Skeletal muscle satellite cell (primary cell): ENCODE data around the gene LRIG3.
A peak's percentile ranks its signal among the peaks of the same experiment; 100 is the strongest.
"Not testable (repeated sequence)": the region's sequence is repeated elsewhere in the genome, so short reads cannot be mapped to it uniquely, and the experiment has no call there.

Source experiments
- H3K27me3 ChIP-seq: 2 replicates; pipeline ENCODE4 v1.7.0; 2013; ENCODE audit warnings: low read length; ENCODE audit not compliant: control insufficient read depth, insufficient read depth
- H3K36me3 ChIP-seq: 2 replicates; pipeline ENCODE4 v1.7.0; 2013; ENCODE audit warnings: mild to moderate bottlenecking, control low read depth, low read length; ENCODE audit not compliant: insufficient read depth
- H3K4me1 ChIP-seq: 2 replicates; pipeline ENCODE4 v1.7.0; 2013; ENCODE audit warnings: low read length; ENCODE audit not compliant: control insufficient read depth, insufficient read depth
- H3K4me2 ChIP-seq: 2 replicates; pipeline ENCODE4 v1.7.0; 2013; ENCODE audit warnings: mild to moderate bottlenecking, low read length
- H3K4me3 ChIP-seq: 2 replicates; pipeline ENCODE4 v1.7.0; 2013; ENCODE audit warnings: low read length
- H3K9ac ChIP-seq: 2 replicates; pipeline ENCODE4 v1.7.0; 2013; ENCODE audit warnings: mild to moderate bottlenecking, low read depth, low read length, moderate library complexity
- H3K9me3 ChIP-seq: replicated peaks from 2 replicates; pipeline ENCODE4 v1.7.0; 2013; ENCODE audit warnings: mild to moderate bottlenecking, control low read depth, low read length

LRIG3 gene

DNA sequence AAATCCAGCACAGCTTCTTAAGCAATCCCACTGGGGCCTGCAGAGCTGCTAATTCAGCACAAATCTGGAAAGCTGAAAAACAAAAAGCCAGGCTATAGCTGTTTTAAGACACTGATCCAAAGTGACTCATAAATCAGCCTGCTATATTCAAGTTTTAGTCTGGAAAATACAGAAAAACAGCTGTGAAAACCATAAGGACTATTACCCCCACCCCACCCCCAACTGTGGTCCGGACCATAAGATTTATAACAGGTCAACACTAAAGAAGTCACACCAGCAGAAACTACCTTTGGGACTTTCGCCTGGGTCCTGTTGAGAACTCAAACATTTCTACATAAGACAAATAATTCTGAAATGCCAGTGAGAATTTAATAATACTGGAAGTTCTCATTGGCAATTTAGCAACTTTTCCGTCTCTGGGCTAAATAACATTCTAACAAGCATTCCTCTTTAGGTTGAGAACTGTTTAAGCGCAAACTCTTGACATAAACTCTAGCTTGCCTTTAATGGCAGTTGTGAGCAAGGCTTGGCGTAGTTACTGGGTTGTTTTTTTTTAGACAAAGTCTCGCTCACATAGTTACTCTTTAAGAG lies 3.3 kb downstream of the LRIG3 start:
- Histone ChIP-seq H3K9me3 (no peaks in the 10 kb centered on the region), H3K4me1 (peaks cover 35% of the 10 kb centered on the region), H3K4me3 (peak overlapping the region; percentile 87), H3K27me3 (no peaks in the 10 kb centered on the region), H3K4me2 (peak overlapping the region; percentile 88), H3K9ac (peak overlapping the region; percentile 90), H3K36me3 (peaks cover 6% of the 10 kb centered on the region)

DNA sequence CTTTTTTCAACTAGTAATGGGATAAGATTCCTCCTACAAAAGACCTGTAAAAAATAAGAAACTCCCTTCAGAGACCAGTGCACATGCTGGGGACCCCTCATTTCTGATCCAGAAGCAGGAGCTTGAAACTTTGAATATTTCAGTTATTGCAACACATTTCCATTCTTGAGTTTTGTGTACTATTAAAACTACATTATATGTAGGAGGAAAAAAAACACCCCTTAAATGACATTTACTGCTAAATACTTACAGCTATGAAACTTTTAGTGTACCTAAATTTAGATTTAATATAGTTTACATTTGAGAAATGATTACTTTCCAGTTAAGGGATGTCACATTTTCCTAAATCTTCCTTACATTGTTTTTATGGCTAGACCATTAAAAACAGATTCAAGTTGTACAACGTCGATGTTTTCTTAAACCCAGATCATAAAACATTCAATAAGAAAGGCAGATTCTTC lies 4.1 kb downstream of the LRIG3 start:
- Histone ChIP-seq H3K4me1 (peaks cover 35% of the 10 kb centered on the region), H3K36me3 (peaks cover 11% of the 10 kb centered on the region), H3K9ac (peak overlapping the region; percentile 90), H3K27me3 (no peaks in the 10 kb centered on the region), H3K9me3 (no peaks in the 10 kb centered on the region), H3K4me3 (peak overlapping the region; percentile 87), H3K4me2 (peak overlapping the region; percentile 88)

DNA sequence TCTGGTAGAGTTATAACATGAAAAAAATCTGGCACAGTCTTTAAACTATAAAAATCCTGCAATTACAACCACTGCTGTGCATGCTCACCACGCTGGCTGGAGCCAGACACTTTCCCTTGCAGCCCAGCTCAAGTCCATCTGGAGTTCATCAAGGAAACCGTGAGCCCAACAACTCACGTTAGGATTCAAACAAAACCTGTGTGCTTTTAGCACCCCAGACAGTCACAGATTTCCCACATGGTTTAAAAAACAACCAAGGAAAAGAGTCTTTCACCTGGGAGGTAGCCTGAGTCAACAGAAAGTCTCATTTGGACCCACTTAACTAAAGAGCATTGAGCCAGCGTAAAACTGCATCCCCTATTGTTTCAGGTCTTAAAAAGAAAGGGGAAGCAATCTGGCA lies 4.7 kb downstream of the LRIG3 start:
- H3K4me1 ChIP-seq = peaks cover 31% of the 10 kb centered on the region
- H3K4me2 ChIP-seq = peak overlapping the region; percentile 88
- peaks cover 17% of the 10 kb centered on the region for H3K36me3 ChIP-seq
- peak overlapping the region; percentile 58 for H3K4me3 ChIP-seq
- no peaks in the 10 kb centered on the region for H3K27me3 ChIP-seq
- no peaks in the 10 kb centered on the region for H3K9me3 ChIP-seq
- H3K9ac ChIP-seq = peak overlapping the region; percentile 90

DNA sequence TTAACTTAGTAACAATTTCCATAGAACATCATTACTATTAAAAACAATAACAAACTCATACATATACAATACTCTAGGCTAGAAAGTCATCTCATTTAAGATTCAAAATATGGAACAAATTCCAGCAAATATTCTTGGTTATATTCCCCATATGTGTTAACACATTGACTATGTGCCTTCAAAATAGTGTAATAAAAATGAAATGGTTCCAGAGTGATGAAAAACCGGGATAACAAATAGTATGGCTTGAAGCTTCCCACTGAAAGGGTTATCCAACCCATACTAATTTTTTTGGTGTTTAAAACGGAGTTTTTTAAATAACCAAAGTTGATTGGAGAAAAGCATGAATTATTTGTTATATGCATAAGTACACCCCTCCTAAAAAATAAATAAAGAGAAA lies 5.3 kb downstream of the LRIG3 start:
- H3K9me3 ChIP-seq = no peaks in the 10 kb centered on the region
- H3K4me2 ChIP-seq = peak overlapping the region; percentile 88
- no peaks in the 10 kb centered on the region for H3K27me3 ChIP-seq
- peaks cover 30% of the 10 kb centered on the region for H3K4me1 ChIP-seq
- H3K9ac ChIP-seq = no peak overlapping the region
- H3K36me3 ChIP-seq = peaks cover 19% of the 10 kb centered on the region
- peak overlapping the region; percentile 58 for H3K4me3 ChIP-seq

DNA sequence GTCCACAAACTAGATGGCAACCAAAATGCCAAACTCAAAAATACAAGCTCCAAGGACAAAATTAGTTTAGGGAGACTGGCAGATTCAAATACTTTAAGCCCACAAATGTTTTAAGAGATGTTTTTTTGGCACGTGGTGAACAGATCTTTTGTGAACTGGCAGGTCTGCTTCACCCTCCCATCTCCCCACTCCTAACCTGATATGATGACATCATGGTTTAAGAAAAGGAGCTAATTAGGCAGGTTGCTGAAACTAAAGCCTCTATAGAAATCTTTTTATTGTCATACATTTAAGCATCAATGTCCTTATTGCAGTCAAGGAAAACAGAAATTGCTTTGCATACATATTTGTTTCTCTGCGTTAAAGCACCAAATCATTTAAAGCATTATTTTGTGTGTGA lies 5.8 kb downstream of the LRIG3 start:
- Histone ChIP-seq H3K4me2 (no peak overlapping the region), H3K36me3 (peaks cover 20% of the 10 kb centered on the region), H3K27me3 (no peaks in the 10 kb centered on the region), H3K4me3 (no peak overlapping the region), H3K4me1 (peaks cover 30% of the 10 kb centered on the region), H3K9ac (no peak overlapping the region), H3K9me3 (no peaks in the 10 kb centered on the region)

DNA sequence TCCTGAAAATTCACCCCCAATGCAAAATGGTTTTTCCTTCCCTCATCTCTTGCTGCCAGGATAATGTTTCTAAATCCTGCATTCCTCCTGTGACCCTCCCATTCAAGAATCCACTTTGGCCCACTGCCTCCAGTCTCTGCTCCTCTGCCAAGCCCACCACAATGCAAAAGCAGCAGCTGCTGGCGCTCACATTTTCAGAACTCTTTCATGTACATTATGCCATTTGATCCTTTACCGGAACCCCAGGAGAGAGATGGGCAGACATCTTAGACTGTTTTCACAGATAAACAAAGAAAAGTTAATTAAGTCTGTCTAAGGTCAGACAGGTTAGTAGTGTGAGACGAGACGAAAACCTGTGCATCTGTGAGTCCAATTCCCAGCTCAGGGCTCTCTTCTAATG lies 12.9 kb downstream of the LRIG3 start:
- peaks cover under 1% of the 10 kb centered on the region for H3K4me1 ChIP-seq
- no peak overlapping the region for H3K4me2 ChIP-seq
- no peaks in the 10 kb centered on the region for H3K27me3 ChIP-seq
- H3K36me3 ChIP-seq = peaks cover 60% of the 10 kb centered on the region
- no peaks in the 10 kb centered on the region for H3K9me3 ChIP-seq
- no peak overlapping the region for H3K9ac ChIP-seq
- H3K4me3 ChIP-seq = no peak overlapping the region

DNA sequence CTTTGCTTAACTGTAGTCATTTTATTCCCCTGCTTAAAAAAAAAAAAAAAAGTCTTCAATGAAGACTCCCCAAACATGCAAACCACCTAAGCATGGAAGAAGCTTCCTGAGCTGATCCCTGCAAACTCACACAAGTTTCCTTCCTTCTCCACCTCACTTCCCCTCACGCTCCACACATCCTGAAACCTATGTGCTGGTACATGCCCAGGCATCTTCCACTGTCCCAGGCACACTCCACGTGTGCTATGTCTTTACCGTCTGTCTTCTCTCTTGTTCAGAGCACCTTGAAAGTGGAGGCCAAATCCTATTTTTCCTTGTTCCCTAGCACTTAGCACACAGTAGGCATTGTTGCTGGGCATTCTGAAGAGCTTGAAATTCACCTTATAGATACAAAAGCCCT lies 13.4 kb downstream of the LRIG3 start:
- H3K4me3 ChIP-seq = no peak overlapping the region
- H3K9me3 ChIP-seq = no peaks in the 10 kb centered on the region
- H3K9ac ChIP-seq = no peak overlapping the region
- H3K36me3 ChIP-seq = peaks cover 59% of the 10 kb centered on the region
- no peak overlapping the region for H3K4me2 ChIP-seq
- H3K27me3 ChIP-seq = no peaks in the 10 kb centered on the region
- H3K4me1 ChIP-seq = no peaks in the 10 kb centered on the region

DNA sequence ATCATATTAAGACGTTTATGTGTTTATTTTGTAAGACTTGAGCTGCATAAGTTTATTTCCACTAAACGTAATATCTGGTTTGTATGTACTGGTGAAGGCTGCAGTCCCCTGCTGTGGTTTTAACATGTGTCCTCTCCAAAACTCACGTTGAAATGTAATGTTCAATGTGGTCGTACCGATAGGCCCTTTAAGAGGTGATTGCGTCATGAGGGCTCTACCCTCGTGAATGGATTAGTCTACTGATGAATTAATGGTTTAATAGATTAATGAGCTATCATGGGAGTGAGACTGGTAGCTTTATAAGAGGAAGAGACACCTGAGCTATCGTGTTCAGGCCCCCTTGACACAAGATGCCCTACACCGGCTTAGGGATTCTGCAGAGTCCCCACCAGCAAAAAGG lies 14.9 kb downstream of the LRIG3 start:
- peaks cover 52% of the 10 kb centered on the region for H3K36me3 ChIP-seq
- H3K4me1 ChIP-seq = no peaks in the 10 kb centered on the region
- H3K27me3 ChIP-seq = no peaks in the 10 kb centered on the region

DNA sequence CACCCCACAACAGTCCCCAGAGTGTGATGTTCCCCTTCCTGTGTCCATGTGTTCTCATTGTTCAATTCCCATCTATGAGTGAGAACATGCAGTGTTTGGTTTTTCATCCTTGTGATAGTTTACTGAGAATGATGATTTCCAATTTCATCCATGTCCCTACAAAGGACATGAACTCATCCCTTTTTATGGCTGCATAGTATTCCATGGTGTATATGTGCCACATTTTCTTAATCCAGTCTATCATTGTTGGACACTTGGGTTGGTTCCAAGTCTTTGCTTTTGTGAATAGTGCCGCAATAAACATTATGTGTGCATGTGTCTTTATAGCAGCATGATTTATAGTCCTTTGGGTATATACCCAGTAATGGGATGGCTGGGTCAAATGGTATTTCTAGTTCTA lies 17.6 kb downstream of the LRIG3 start:
- H3K4me3 ChIP-seq, H3K4me1 ChIP-seq, H3K4me2 ChIP-seq, H3K9me3 ChIP-seq, H3K27me3 ChIP-seq, H3K9ac ChIP-seq: not testable (repeated sequence)
- H3K36me3 ChIP-seq = peaks cover 39% of the 10 kb centered on the region

More for the DNA sequence above, 14.9 kb downstream of the LRIG3 start:
- H3K9ac ChIP-seq = no peak overlapping the region
- H3K4me2 ChIP-seq = no peak overlapping the region
- no peak overlapping the region for H3K4me3 ChIP-seq
- H3K9me3 ChIP-seq = no peaks in the 10 kb centered on the region

DNA sequence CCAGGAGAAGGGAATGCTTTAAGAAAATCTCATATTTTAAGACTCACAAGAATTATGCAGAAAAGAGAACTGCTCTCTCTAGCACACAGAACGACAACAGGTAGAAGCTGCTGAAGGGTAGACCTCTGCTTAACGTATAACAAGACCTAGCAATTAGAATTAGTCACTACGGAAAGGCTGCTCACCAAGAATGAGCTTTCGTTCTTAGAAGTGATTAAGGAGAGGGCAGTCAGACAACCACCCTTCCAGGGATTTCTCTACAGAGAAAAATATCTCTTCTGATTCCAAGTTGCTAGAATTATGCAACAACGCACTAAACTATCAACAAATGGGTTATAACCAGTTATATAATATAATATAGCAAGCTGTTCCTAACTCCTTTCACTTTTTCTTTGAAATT lies 18.6 kb downstream of the LRIG3 start:
- H3K9ac ChIP-seq = no peak overlapping the region
- H3K36me3 ChIP-seq = peaks cover 30% of the 10 kb centered on the region
- H3K9me3 ChIP-seq = no peaks in the 10 kb centered on the region
- H3K4me1 ChIP-seq = no peaks in the 10 kb centered on the region
- no peak overlapping the region for H3K4me3 ChIP-seq
- H3K4me2 ChIP-seq = no peak overlapping the region
- H3K27me3 ChIP-seq = no peaks in the 10 kb centered on the region

DNA sequence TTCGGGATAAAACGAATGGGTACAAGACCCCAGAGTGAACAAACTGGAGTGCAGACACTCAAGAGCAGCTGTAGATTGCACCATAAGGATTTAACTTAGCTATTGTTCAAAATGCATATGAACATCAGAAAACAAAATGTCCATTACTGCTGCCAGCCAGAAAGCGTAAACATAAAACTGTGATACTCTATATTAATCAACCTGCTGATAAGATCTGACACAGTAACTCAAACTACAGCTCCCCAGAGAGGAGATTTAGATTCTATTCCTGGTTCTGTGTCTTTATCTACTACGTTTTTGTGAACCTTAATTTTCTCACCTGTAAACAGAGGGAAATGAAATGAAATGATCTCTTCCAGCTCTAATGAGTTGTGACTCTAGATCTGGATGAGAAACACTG lies 22.3 kb downstream of the LRIG3 start:
- Histone ChIP-seq H3K4me3 (no peak overlapping the region), H3K4me1 (peaks cover 3% of the 10 kb centered on the region), H3K9me3 (no peaks in the 10 kb centered on the region), H3K27me3 (no peaks in the 10 kb centered on the region), H3K36me3 (peaks cover 12% of the 10 kb centered on the region), H3K9ac (no peak overlapping the region), H3K4me2 (no peak overlapping the region)

DNA sequence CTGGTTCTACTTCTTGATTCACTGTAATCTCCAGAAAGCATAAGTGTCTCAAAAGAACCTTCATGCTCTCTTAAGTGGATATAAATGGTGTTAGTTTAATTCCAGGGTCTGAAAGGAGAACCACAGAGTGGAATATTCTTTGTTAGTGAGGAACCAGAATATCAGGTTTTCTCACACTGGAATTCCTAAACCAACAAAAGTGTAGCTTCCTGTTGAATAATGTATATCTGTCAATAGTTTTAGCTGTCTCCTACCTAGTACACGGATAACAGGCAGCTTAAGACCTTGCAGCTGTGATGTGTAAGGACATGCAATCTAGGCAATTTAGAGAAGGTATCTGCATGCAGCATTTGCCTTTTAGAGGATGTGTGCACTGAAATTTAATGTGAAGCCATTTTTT lies 24.0 kb downstream of the LRIG3 start:
- H3K27me3 ChIP-seq = no peaks in the 10 kb centered on the region
- peaks cover 3% of the 10 kb centered on the region for H3K4me1 ChIP-seq
- no peaks in the 10 kb centered on the region for H3K9me3 ChIP-seq
- H3K36me3 ChIP-seq = peaks cover 10% of the 10 kb centered on the region
- H3K4me3 ChIP-seq = no peak overlapping the region
- H3K4me2 ChIP-seq = no peak overlapping the region
- H3K9ac ChIP-seq = no peak overlapping the region
